HEK293 (cell line): ENCODE data around the gene SYT5.

Source experiments
- KLF16 ChIP-seq: fragments of 450-650 bp; formaldehyde crosslinking; IDR thresholded peaks from 2 replicates; pipeline ENCODE4 v1.5.1; 2017; ENCODE audit warnings: missing biosample characterization, missing genetic modification characterization
- REST ChIP-seq: fragments of 450-650 bp; formaldehyde crosslinking; IDR thresholded peaks from 2 replicates; pipeline ENCODE4 v1.5.1; 2016; ENCODE audit warnings: missing biosample characterization, missing genetic modification characterization
- YY1 ChIP-seq: fragments of 450-650 bp; formaldehyde crosslinking; IDR thresholded peaks from 2 replicates; pipeline ENCODE4 v1.5.1; 2018; ENCODE audit warnings: missing biosample characterization, missing genetic modification characterization
- ZFP3 ChIP-seq: fragments of 450-650 bp; formaldehyde crosslinking; IDR thresholded peaks from 2 replicates; pipeline ENCODE4 v1.5.1; 2016; ENCODE audit warnings: low read depth, missing biosample characterization, missing genetic modification characterization
- ZNF114 ChIP-seq: fragments of 450-650 bp; formaldehyde crosslinking; IDR thresholded peaks from 2 replicates; pipeline ENCODE4 v1.5.0; 2017; ENCODE audit warnings: missing biosample characterization, missing genetic modification characterization
- ZNF138 ChIP-seq: fragments of 450-650 bp; formaldehyde crosslinking; IDR thresholded peaks from 2 replicates; pipeline ENCODE4 v1.5.1; 2016; ENCODE audit warnings: missing biosample characterization, missing genetic modification characterization, borderline replicate concordance
- ZNF174 ChIP-seq: fragments of 450-650 bp; formaldehyde crosslinking; IDR thresholded peaks from 2 replicates; pipeline ENCODE4 v1.5.0; 2017; ENCODE audit warnings: missing biosample characterization, mild to moderate bottlenecking, missing genetic modification characterization
- ZNF311 ChIP-seq: fragments of 450-650 bp; formaldehyde crosslinking; IDR thresholded peaks from 2 replicates; pipeline ENCODE4 v1.5.1; 2017; ENCODE audit warnings: missing biosample characterization, missing genetic modification characterization, borderline replicate concordance
- ZNF501 ChIP-seq: fragments of 450-650 bp; formaldehyde crosslinking; IDR thresholded peaks from 2 replicates; pipeline ENCODE4 v1.5.1; 2016; ENCODE audit warnings: missing biosample characterization, missing genetic modification characterization
- ZNF707 ChIP-seq: fragments of 450-650 bp; formaldehyde crosslinking; IDR thresholded peaks from 2 replicates; pipeline ENCODE4 v1.5.1; 2016; ENCODE audit warnings: missing biosample characterization, missing genetic modification characterization
- TF ChIP-seq, protein P1 (sequence below): fragments of 450-650 bp; formaldehyde crosslinking; IDR thresholded peaks from 2 replicates; pipeline ENCODE4 v1.5.1; 2017; ENCODE audit warnings: missing biosample characterization, missing genetic modification characterization
- TF ChIP-seq, protein P2 (sequence below): fragments of 450-650 bp; formaldehyde crosslinking; IDR thresholded peaks from 2 replicates; pipeline ENCODE4 v1.5.1; 2016; ENCODE audit warnings: missing biosample characterization, missing genetic modification characterization

GRCh38 chr19:55181740-55182139 lies 1.7 kb upstream of the SYT5 start:
- TF ChIP-seq, protein P1, sequence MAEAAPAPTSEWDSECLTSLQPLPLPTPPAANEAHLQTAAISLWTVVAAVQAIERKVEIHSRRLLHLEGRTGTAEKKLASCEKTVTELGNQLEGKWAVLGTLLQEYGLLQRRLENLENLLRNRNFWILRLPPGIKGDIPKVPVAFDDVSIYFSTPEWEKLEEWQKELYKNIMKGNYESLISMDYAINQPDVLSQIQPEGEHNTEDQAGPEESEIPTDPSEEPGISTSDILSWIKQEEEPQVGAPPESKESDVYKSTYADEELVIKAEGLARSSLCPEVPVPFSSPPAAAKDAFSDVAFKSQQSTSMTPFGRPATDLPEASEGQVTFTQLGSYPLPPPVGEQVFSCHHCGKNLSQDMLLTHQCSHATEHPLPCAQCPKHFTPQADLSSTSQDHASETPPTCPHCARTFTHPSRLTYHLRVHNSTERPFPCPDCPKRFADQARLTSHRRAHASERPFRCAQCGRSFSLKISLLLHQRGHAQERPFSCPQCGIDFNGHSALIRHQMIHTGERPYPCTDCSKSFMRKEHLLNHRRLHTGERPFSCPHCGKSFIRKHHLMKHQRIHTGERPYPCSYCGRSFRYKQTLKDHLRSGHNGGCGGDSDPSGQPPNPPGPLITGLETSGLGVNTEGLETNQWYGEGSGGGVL (tag by site-specific recombination) = no peak
- TF ChIP-seq, protein P2, sequence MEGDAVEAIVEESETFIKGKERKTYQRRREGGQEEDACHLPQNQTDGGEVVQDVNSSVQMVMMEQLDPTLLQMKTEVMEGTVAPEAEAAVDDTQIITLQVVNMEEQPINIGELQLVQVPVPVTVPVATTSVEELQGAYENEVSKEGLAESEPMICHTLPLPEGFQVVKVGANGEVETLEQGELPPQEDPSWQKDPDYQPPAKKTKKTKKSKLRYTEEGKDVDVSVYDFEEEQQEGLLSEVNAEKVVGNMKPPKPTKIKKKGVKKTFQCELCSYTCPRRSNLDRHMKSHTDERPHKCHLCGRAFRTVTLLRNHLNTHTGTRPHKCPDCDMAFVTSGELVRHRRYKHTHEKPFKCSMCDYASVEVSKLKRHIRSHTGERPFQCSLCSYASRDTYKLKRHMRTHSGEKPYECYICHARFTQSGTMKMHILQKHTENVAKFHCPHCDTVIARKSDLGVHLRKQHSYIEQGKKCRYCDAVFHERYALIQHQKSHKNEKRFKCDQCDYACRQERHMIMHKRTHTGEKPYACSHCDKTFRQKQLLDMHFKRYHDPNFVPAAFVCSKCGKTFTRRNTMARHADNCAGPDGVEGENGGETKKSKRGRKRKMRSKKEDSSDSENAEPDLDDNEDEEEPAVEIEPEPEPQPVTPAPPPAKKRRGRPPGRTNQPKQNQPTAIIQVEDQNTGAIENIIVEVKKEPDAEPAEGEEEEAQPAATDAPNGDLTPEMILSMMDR = no peak
- TF ChIP-seq YY1 (tag by site-specific recombination) (no peak), ZNF707 (tag by site-specific recombination) (no peak), REST (tag by site-specific recombination) (no peak), ZNF114 (tag by site-specific recombination) (no peak), ZFP3 (no peak), KLF16 (tag by site-specific recombination) (no peak), ZNF174 (tag by site-specific recombination) (no peak), ZNF138 (tag by site-specific recombination) (no peak), ZNF311 (tag by site-specific recombination) (no peak), ZNF501 (no peak)
